Measurements from ENCODE around the gene NAALADL1.

GRCh38 chr11:65060913-65061408 is 2.6 kb upstream of the NAALADL1 start:
- TF ChIP-seq, protein P1, sequence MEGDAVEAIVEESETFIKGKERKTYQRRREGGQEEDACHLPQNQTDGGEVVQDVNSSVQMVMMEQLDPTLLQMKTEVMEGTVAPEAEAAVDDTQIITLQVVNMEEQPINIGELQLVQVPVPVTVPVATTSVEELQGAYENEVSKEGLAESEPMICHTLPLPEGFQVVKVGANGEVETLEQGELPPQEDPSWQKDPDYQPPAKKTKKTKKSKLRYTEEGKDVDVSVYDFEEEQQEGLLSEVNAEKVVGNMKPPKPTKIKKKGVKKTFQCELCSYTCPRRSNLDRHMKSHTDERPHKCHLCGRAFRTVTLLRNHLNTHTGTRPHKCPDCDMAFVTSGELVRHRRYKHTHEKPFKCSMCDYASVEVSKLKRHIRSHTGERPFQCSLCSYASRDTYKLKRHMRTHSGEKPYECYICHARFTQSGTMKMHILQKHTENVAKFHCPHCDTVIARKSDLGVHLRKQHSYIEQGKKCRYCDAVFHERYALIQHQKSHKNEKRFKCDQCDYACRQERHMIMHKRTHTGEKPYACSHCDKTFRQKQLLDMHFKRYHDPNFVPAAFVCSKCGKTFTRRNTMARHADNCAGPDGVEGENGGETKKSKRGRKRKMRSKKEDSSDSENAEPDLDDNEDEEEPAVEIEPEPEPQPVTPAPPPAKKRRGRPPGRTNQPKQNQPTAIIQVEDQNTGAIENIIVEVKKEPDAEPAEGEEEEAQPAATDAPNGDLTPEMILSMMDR (IDR thresholded peaks at IDR 0.05; ENCODE audit: poor library complexity) = peak; percentile 10
- TF ChIP-seq EZH2 (IDR thresholded peaks at IDR 0.05; ENCODE audit: borderline replicate concordance) = no peak

Data from hepatocyte (in vitro differentiated cells).